GM12878 (cell line): ENCODE results near the gene ANK3. TPM values are rescaled to one million over a fixed set of nuclear protein-coding genes. Genes with fewer than 3 reads are reported as not detected.

Experiments used
- ATAC-seq: fragments of 200-7000 bp; cut with Tn5 transposase; 3 replicates; pipeline ENCODE4 v1.9.1; 2020; ENCODE audit warnings: mild to moderate bottlenecking, moderate library complexity
- BruUV-seq: library from RNA; stranded (reverse); fragments of 400-500 nt; replicated peaks from 2 replicates; lab custom pipeline; 2021; lab: Mats Ljungman, UMichigan
- CTCF ChIA-PET: fragments of 300-600 bp; sonication (Branson Sonifier 250); formaldehyde crosslinking; extraction: SDS; loops from one replicate; lab custom pipeline; 2021; ENCODE audit warnings: inconsistent platforms; lab: Yijun Ruan, JAX
- POLR2A ChIA-PET: fragments of 350-600 bp; formaldehyde crosslinking; extraction: SDS; loops from one replicate; lab custom pipeline; 2021; ENCODE audit warnings: inconsistent platforms; lab: Charles Lee
- RAD21 ChIA-PET: fragments of 300-600 bp; sonication (Branson Sonifier 250); formaldehyde crosslinking; loops from one replicate; lab custom pipeline; 2023; ENCODE audit warnings: antibody characterized with exemption; ENCODE audit not compliant: unreplicated experiment; lab: Charles Lee
- SMC1A ChIA-PET: fragments of 300-600 bp; sonication (Branson Sonifier 250); formaldehyde crosslinking; loops from one replicate; lab custom pipeline; 2023; ENCODE audit not compliant: unreplicated experiment, uncharacterized antibody; lab: Charles Lee
- DNase-seq: peaks from one replicate; pipeline ENCODE4 v3.0.0-alpha.2; 2011; ENCODE audit warnings: low read depth, low spot score
- FAIRE-seq: peaks from 3 replicates; lab custom pipeline; 2011; peaks lifted over from hg19 to GRCh38; lab: Jason Lieb, UNC
- H2AFZ ChIP-seq: 2 replicates; pipeline ENCODE4 v1.6.0; 2011; ENCODE audit warnings: low read depth, low read length, control low read depth; ENCODE audit not compliant: control insufficient read depth
- H3K27ac ChIP-seq: 2 replicates; pipeline ENCODE4 v1.5.1; 2011; ENCODE audit warnings: control low read depth; ENCODE audit not compliant: control insufficient read depth, insufficient read depth
- H3K27me3 ChIP-seq, 2 experiments: replicated peaks in 1 of 2; 2 replicates each; pipeline versions ENCODE4 v1.6.0 to v1.6.1; 2011; ENCODE audit warnings: low read length in 1 of 2; ENCODE audit not compliant: control insufficient read depth in 2 of 2, insufficient read depth in 2 of 2
- H3K36me3 ChIP-seq, 2 experiments: 2 replicates each; pipeline ENCODE4 v1.5.1; 2011; ENCODE audit warnings: low read length in 1 of 2; ENCODE audit not compliant: control insufficient read depth in 2 of 2, insufficient read depth in 2 of 2
- H3K4me1 ChIP-seq: 2 replicates; pipeline ENCODE4 v1.6.1; 2011; ENCODE audit warnings: mild to moderate bottlenecking, low read length, moderate library complexity, mixed read lengths; ENCODE audit not compliant: control insufficient read depth, insufficient read depth
- H3K4me2 ChIP-seq: 2 replicates; pipeline ENCODE4 v1.6.0; 2011; ENCODE audit warnings: control low read depth; ENCODE audit not compliant: control insufficient read depth, insufficient read depth
- H3K4me3 ChIP-seq: fragments of 200-600 bp; sonication (generic); 2 replicates; pipeline ENCODE4 v1.5.1; 2016
- H3K79me2 ChIP-seq: 2 replicates; pipeline ENCODE4 v1.6.0; 2011; ENCODE audit warnings: low read length; ENCODE audit not compliant: control insufficient read depth, insufficient read depth
- H3K9ac ChIP-seq: 2 replicates; pipeline ENCODE4 v1.8.0; 2011; ENCODE audit warnings: low read length, control low read depth, mixed read lengths; ENCODE audit not compliant: control insufficient read depth, insufficient read depth
- H3K9me3 ChIP-seq: replicated peaks from 3 replicates; pipeline ENCODE4 v1.5.1; 2011; ENCODE audit warnings: mild to moderate bottlenecking, low read length; ENCODE audit not compliant: control insufficient read depth, insufficient read depth
- H4K20me1 ChIP-seq: 2 replicates; pipeline ENCODE4 v1.6.0; 2011; ENCODE audit not compliant: control insufficient read depth, insufficient read depth
- CBFB ChIP-seq: IDR thresholded peaks from 2 replicates; pipeline ENCODE4 v1.6.1; 2016; ENCODE audit warnings: antibody characterized with exemption, low read depth
- CEBPB ChIP-seq, 2 experiments: fragments of 150-350 bp in 1 of 2; IDR thresholded peaks; 2 replicates each; pipeline ENCODE4 v1.6.1; 2012 to 2014; ENCODE audit warnings: low read depth in 2 of 2, low read length in 2 of 2, borderline replicate concordance in 1 of 2, inconsistent platforms in 1 of 2
- CREB1 ChIP-seq: IDR thresholded peaks from 2 replicates; pipeline ENCODE4 v1.6.1; 2012; ENCODE audit warnings: low read depth, mild to moderate bottlenecking, inconsistent platforms
- CREM ChIP-seq: IDR thresholded peaks from 2 replicates; pipeline ENCODE4 v1.6.1; 2014; ENCODE audit warnings: antibody characterized with exemption, low read depth
- EP300 ChIP-seq, 2 experiments: fragments of 150-350 bp in 1 of 2; IDR thresholded peaks; 2 replicates each; pipeline ENCODE4 v1.6.1; 2011 to 2012; ENCODE audit warnings: low read depth in 2 of 2, low read length in 2 of 2, borderline replicate concordance in 1 of 2, improper control_type of control experiment in 1 of 2, inconsistent platforms in 1 of 2; ENCODE audit not compliant: control insufficient read depth in 1 of 2
- FOXK2 ChIP-seq: fragments of 450-650 bp; IDR thresholded peaks from 2 replicates; pipeline ENCODE4 v1.6.1; 2017; ENCODE audit warnings: mild to moderate bottlenecking, moderate library complexity
- HCFC1 ChIP-seq: fragments of 150-350 bp; IDR thresholded peaks from 2 replicates; pipeline ENCODE4 v1.6.1; 2014; ENCODE audit warnings: low read length
- KDM1A ChIP-seq: fragments of 200-600 bp; sonication (generic); IDR thresholded peaks from 2 replicates; pipeline ENCODE4 v1.6.1; 2016; ENCODE audit warnings: borderline replicate concordance
- NFYB ChIP-seq: IDR thresholded peaks from 2 replicates; pipeline ENCODE4 v1.6.1; 2011; ENCODE audit warnings: low read depth, mild to moderate bottlenecking, low read length, improper control_type of control experiment, moderate library complexity; ENCODE audit not compliant: insufficient read depth
- PAX5 ChIP-seq: IDR thresholded peaks from 2 replicates; pipeline ENCODE4 v1.6.1; 2011; ENCODE audit warnings: low read depth, low read length, borderline replicate concordance
- PML ChIP-seq: IDR thresholded peaks from 2 replicates; pipeline ENCODE4 v1.6.1; 2012; ENCODE audit warnings: low read length, inconsistent platforms
- SRF ChIP-seq, 2 experiments: IDR thresholded peaks; 2 replicates each; pipeline ENCODE4 v1.6.1; 2011; ENCODE audit warnings: low read depth in 2 of 2, low read length in 2 of 2, mild to moderate bottlenecking in 1 of 2, moderate library complexity in 1 of 2
- WGBS: methylation state at CpG from one replicate; pipeline ENCODE4 v1.1.6; 2016; ENCODE audit warnings: low lambda C conversion rate; ENCODE audit not compliant: insufficient replicate concordance, insufficient coverage; ENCODE audit errors: missing lambda C conversion rate; 5-methylcytosine and 5-hydroxymethylcytosine counted together
- in situ Hi-C: fragments of 300-500 bp; cut with MboI; formaldehyde crosslinking; loops from 9 replicates; pipeline ENCODE4 v1.14.3; 2018; ENCODE audit warnings: mixed read lengths
- intact Hi-C: fragments of 100-400 bp; cut with micrococcal nuclease; formaldehyde crosslinking; loops from one replicate; pipeline ENCODE4 v1.14.2; 2022; ENCODE audit not compliant: unreplicated experiment
- polyA plus RNA-seq, 11 experiments: library from polyadenylated mRNA; depleted of rRNA in 4 of 11; unstranded in 6 of 11; stranded (reverse) in 5 of 11; fragments of >200 nt; fragmentation: Nextera tagmentation in 4 of 11; fragmentation: Illumina TruSeq in 1 of 11; extraction: Ambion mirVana in 4 of 11; extraction: Trizol in 1 of 11; gene quantifications; 1 replicate in 1 of 11; 2 replicates in 10 of 11; pipeline versions ENCODE4 v1.2.1 to v1.2.3, GENCODE V29; 2011 to 2016; ENCODE audit warnings: inconsistent platforms in 2 of 11, missing spikeins in 2 of 11, low read depth in 1 of 11
- total RNA-seq, 4 experiments: library from RNA; depleted of rRNA in 3 of 4; stranded (reverse); fragments of >200 nt in 3 of 4; fragmentation: Illumina TruSeq in 1 of 4; extraction: Trizol in 1 of 4; gene quantifications; 2 replicates each; pipeline versions ENCODE4 v1.2.1 to v1.2.3, GENCODE V29; 2013 to 2021
- TF ChIP-seq, protein P1 (sequence below): fragments of 450-650 bp; conservative IDR thresholded peaks from 2 replicates; pipeline ENCODE4 v1.6.1; 2017; ENCODE audit warnings: mild to moderate bottlenecking, moderate library complexity
- TF ChIP-seq, protein P2 (sequence below): fragments of 450-650 bp; formaldehyde crosslinking; IDR thresholded peaks from 2 replicates; pipeline ENCODE4 v1.4.0; 2022; ENCODE audit warnings: mild to moderate bottlenecking, moderate library complexity
- TF ChIP-seq, protein P3 (sequence below): IDR thresholded peaks from 2 replicates; pipeline ENCODE4 v1.6.1; 2011; ENCODE audit warnings: low read depth, mild to moderate bottlenecking, low read length, moderate library complexity, borderline replicate concordance; ENCODE audit errors: extremely low read depth
- TF ChIP-seq, protein P4 (sequence below): IDR thresholded peaks from 2 replicates; pipeline ENCODE4 v1.6.1; 2011; ENCODE audit warnings: borderline replicate concordance, low read depth, mild to moderate bottlenecking, moderate library complexity, mixed read lengths, low read length; ENCODE audit not compliant: insufficient read depth; ENCODE audit errors: extremely low read length
- TF ChIP-seq, protein P5 (sequence below): fragments of 150-350 bp; IDR thresholded peaks from 2 replicates; pipeline ENCODE4 v1.6.1; 2014; ENCODE audit warnings: mild to moderate bottlenecking, low read depth, low read length

The ANK3 gene
- total and polyA plus RNA-seq, 10 of the 15 experiments (the other 5 are each of a cell fraction or from before 2014, with no cell fraction given): 0.06 to 0.82 (median 0.20) TPM; not detected in 2

DNA sequence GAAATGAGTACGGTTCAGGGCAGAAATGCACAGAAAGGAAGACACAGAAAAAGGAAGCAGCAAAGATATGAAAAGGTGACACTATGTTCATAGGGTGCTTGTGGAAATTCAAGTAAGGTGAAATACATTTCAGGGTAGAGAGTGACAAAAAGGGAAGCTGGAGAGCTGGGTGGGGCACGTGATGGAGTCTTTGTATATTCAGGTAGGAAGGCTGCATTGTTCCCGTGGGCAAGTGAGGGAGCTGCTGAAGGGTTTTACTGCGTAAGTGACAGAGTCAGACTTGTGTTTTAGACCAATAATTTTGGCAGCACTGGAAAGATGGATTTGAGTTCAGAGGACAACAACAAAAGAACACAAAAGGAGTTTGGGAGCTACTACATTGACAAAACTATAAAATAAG, 35.3 kb upstream of the ANK3 start:
- 49% methylated on average over 4 of the region's 4 CpGs for WGBS
- TF ChIP-seq PML: no peak
- TF ChIP-seq, protein P1, sequence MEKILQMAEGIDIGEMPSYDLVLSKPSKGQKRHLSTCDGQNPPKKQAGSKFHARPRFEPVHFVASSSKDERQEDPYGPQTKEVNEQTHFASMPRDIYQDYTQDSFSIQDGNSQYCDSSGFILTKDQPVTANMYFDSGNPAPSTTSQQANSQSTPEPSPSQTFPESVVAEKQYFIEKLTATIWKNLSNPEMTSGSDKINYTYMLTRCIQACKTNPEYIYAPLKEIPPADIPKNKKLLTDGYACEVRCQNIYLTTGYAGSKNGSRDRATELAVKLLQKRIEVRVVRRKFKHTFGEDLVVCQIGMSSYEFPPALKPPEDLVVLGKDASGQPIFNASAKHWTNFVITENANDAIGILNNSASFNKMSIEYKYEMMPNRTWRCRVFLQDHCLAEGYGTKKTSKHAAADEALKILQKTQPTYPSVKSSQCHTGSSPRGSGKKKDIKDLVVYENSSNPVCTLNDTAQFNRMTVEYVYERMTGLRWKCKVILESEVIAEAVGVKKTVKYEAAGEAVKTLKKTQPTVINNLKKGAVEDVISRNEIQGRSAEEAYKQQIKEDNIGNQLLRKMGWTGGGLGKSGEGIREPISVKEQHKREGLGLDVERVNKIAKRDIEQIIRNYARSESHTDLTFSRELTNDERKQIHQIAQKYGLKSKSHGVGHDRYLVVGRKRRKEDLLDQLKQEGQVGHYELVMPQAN: no peak
- TF ChIP-seq HCFC1: no peak
- TF ChIP-seq, protein P2, sequence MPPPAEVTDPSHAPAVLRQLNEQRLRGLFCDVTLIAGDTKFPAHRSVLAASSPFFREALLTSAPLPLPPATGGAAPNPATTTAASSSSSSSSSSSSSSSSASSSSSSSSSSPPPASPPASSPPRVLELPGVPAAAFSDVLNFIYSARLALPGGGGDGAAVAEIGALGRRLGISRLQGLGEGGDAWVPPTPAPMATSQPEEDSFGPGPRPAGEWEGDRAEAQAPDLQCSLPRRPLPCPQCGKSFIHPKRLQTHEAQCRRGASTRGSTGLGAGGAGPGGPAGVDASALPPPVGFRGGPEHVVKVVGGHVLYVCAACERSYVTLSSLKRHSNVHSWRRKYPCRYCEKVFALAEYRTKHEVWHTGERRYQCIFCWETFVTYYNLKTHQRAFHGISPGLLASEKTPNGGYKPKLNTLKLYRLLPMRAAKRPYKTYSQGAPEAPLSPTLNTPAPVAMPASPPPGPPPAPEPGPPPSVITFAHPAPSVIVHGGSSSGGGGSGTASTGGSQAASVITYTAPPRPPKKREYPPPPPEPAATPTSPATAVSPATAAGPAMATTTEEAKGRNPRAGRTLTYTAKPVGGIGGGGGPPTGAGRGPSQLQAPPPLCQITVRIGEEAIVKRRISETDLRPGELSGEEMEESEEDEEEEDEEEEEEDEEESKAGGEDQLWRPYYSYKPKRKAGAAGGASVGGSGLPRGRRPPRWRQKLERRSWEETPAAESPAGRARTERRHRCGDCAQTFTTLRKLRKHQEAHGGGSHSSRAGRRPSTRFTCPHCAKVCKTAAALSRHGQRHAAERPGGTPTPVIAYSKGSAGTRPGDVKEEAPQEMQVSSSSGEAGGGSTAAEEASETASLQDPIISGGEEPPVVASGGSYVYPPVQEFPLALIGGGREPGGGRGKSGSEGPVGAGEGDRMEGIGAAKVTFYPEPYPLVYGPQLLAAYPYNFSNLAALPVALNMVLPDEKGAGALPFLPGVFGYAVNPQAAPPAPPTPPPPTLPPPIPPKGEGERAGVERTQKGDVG: no peak
- TF ChIP-seq, protein P3, sequence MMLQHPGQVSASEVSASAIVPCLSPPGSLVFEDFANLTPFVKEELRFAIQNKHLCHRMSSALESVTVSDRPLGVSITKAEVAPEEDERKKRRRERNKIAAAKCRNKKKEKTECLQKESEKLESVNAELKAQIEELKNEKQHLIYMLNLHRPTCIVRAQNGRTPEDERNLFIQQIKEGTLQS: no peak
- no peak for TF ChIP-seq FOXK2
- no peak for TF ChIP-seq CBFB
- TF ChIP-seq CEBPB (IDR thresholded peaks at IDR 0.05; ENCODE audit: borderline replicate concordance in 1 of 2, low read depth in 2 of 2, low read length in 2 of 2): no peak
- TF ChIP-seq, protein P4, sequence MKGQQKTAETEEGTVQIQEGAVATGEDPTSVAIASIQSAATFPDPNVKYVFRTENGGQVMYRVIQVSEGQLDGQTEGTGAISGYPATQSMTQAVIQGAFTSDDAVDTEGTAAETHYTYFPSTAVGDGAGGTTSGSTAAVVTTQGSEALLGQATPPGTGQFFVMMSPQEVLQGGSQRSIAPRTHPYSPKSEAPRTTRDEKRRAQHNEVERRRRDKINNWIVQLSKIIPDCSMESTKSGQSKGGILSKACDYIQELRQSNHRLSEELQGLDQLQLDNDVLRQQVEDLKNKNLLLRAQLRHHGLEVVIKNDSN: no peak
- TF ChIP-seq PAX5: no peak
- TF ChIP-seq NFYB: no peak
- TF ChIP-seq, protein P5, sequence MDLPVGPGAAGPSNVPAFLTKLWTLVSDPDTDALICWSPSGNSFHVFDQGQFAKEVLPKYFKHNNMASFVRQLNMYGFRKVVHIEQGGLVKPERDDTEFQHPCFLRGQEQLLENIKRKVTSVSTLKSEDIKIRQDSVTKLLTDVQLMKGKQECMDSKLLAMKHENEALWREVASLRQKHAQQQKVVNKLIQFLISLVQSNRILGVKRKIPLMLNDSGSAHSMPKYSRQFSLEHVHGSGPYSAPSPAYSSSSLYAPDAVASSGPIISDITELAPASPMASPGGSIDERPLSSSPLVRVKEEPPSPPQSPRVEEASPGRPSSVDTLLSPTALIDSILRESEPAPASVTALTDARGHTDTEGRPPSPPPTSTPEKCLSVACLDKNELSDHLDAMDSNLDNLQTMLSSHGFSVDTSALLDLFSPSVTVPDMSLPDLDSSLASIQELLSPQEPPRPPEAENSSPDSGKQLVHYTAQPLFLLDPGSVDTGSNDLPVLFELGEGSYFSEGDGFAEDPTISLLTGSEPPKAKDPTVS: no peak
- TF ChIP-seq KDM1A: no peak
- TF ChIP-seq EP300 (IDR thresholded peaks at IDR 0.05; ENCODE audit: borderline replicate concordance in 1 of 2, control insufficient read depth in 1 of 2, low read depth in 2 of 2, low read length in 2 of 2): no peak
- TF ChIP-seq SRF (IDR thresholded peaks at IDR 0.05; ENCODE audit: low read depth in 2 of 2, low read length in 2 of 2): no peak
- no peak for TF ChIP-seq CREM
- TF ChIP-seq CREB1: no peak

More for the DNA sequence above, 35.3 kb upstream of the ANK3 start:
- DNase-seq (no peak), FAIRE-seq (no peak), ATAC-seq (no peak)
- H3K27ac ChIP-seq: no peak overlapping the region
- H3K79me2 ChIP-seq: no peaks in the 10 kb centered on the region
- CTCF ChIA-PET: interaction anchor here (2.5 to 4.0 kb wide), 2 partner anchors 89 to 187 kb away, joined by 15 to 22 read pairs; no protein-coding TSS in a partner anchor
- POLR2A ChIA-PET: no interaction called here
- H3K4me2 ChIP-seq: no peak overlapping the region
- no peaks in the 10 kb centered on the region for H3K4me1 ChIP-seq
- H3K4me3 ChIP-seq: no peak overlapping the region
- H2AFZ ChIP-seq: no peak overlapping the region
- no peak overlapping the region for H3K9ac ChIP-seq
- H3K36me3 ChIP-seq: no peaks in the 10 kb centered on the region
- intact Hi-C loops (no loop called here), in situ Hi-C loops (no loop called here)
- BruUV-seq: no TSS peak
- SMC1A ChIA-PET: interaction anchor here (0.7 to 2.6 kb wide), 6 partner anchors 9 to 187 kb away, joined by 3 to 10 read pairs (median 4); no protein-coding TSS in a partner anchor
- H3K27me3 ChIP-seq: no peaks in the 10 kb centered on the region
- H4K20me1 ChIP-seq: no peaks in the 10 kb centered on the region
- RAD21 ChIA-PET: no interaction called here
- no peaks in the 10 kb centered on the region for H3K9me3 ChIP-seq
